VCaP (cell line): ENCODE data around the gene ATOH7.
"Not testable (repeated sequence)": the region's sequence is repeated elsewhere in the genome, so short reads cannot be mapped to it uniquely, and the experiment has no call there.

Experiments used
- H3K27ac ChIP-seq: fragments of 450-650 bp; 2 replicates; pipeline ENCODE4 v1.5.1; 2017
- TF ChIP-seq, protein P1 (sequence below): fragments of 450-650 bp; conservative IDR thresholded peaks from 2 replicates; pipeline ENCODE4 v1.5.1; 2017; ENCODE audit warnings: mild to moderate bottlenecking, moderate library complexity

ATOH7 gene

DNA sequence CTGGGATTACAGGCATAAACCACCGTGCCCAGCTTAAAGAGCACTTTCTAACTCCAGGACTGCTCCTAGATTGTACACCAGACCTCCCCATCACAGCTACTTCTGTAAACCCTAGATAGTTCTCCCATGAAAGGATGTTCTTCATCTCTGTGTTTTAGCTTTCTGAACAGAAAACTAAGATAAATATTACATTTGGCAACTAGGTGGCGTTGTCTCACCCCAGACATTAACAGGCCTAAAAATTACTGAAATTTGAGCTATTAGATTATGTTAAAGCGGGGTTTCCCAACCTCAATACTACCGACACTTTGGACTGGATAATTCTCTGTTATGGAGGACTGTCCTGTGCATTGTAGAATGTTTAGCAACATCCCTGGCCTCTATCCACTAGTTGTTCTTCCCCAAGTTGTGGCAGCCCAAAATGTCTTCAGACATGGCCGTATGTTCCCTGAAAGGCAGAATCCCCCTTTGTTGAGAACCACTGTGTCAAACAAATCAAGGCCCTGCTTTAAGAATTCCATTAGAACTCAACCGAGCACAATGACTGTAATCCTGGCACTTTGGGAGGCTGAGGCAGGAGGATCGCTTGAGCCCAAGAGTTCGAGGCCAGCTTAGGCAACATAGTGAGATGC is 19.1 kb downstream of the ATOH7 start:
- TF ChIP-seq, protein P1, sequence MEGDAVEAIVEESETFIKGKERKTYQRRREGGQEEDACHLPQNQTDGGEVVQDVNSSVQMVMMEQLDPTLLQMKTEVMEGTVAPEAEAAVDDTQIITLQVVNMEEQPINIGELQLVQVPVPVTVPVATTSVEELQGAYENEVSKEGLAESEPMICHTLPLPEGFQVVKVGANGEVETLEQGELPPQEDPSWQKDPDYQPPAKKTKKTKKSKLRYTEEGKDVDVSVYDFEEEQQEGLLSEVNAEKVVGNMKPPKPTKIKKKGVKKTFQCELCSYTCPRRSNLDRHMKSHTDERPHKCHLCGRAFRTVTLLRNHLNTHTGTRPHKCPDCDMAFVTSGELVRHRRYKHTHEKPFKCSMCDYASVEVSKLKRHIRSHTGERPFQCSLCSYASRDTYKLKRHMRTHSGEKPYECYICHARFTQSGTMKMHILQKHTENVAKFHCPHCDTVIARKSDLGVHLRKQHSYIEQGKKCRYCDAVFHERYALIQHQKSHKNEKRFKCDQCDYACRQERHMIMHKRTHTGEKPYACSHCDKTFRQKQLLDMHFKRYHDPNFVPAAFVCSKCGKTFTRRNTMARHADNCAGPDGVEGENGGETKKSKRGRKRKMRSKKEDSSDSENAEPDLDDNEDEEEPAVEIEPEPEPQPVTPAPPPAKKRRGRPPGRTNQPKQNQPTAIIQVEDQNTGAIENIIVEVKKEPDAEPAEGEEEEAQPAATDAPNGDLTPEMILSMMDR, result peak; percentile 79
- H3K27ac ChIP-seq, result no peak overlapping the region

DNA sequence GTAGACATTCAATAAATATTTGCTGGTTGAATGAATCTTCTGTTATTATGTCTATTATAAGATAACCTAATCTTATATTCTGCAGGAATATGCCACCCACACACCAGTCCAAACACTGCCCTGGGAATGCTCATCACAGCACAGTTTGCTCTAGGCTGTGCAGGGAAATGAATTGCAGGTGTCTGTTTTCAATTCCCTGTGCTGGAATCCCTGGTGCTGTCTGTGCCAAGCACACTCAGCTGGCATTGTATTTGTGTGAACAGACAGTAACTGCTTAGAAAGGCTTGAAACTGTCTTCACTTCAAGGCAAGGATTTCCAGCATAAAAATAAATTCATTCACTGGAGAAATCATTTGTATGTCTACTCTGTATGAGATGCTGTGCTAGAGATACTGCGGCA is 20.2 kb downstream of the ATOH7 start:
- H3K27ac ChIP-seq, result no peak overlapping the region
- TF ChIP-seq, protein P1, result no peak

DNA sequence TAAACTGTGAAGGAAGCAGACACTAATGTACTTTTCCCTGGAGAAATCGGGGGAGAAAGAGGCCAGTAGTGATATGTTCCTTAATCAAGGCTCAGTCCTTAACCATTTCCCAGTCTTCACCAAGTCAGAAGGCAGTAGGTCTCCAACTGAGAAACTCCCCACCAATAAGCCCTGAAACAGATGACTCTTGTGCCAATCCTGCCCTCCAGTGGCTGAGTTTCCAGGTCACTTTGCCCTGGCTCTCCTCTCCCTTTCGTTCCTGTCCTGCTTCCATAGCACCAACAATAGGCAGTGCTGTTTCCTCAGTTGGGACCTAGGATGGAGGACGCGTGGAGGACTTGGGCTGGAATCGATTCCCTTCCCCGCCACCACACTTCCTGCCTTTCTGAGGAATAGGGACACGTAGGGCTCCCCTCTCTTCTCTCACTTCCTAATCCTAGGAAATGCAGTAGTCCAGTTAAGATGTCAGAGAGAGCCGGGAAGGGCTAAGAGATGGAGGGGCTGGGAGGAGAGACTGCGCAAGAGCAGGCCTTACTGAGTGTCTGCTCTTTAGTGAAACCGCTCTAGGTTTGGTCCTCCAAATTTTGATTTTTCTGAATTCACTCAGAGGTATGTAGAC is 23.4 kb downstream of the ATOH7 start:
- TF ChIP-seq, protein P1, result peak; percentile 83
- H3K27ac ChIP-seq, result no peak overlapping the region

DNA sequence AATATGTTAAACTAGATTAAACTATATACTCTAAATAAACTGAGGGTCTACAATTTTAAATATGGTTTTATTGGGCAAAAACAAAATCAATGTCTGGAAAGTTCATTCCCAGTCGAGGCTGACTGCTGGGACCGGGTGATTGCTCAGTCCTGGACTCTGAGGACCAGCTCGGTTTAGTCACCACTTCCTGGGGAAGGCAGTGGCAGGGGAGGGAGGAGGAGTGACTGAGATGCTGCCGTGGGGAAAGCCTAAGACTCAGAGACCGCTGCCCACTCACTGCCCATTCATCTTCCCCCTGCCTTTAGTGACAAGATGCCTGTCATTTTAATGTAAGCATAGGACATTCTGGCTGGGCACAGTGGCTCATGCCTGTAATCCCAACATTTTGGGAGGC is 29.0 kb downstream of the ATOH7 start:
- H3K27ac ChIP-seq, result no peak overlapping the region
- TF ChIP-seq, protein P1, result no peak

DNA sequence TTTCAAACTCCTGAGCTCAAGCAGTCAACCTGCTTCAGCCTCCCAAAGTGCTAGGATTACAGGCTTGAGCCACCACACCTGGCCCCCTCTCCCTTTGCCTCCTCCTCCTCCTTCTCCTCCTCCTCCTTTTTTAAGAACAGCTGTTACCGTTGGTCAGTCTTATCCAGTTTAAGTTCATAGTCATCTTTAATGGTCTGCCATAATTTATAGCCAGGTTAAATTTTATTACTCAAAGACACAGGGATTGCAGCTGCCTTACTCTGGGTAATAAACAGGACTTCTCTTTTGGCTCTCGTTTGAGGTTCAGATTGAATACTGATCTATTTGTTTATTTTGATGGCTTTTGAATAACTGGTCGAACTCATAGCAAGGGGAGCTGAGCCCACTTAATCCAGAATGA is 35.2 kb downstream of the ATOH7 start:
- H3K27ac ChIP-seq, result no peak overlapping the region
- TF ChIP-seq, protein P1, result no peak

DNA sequence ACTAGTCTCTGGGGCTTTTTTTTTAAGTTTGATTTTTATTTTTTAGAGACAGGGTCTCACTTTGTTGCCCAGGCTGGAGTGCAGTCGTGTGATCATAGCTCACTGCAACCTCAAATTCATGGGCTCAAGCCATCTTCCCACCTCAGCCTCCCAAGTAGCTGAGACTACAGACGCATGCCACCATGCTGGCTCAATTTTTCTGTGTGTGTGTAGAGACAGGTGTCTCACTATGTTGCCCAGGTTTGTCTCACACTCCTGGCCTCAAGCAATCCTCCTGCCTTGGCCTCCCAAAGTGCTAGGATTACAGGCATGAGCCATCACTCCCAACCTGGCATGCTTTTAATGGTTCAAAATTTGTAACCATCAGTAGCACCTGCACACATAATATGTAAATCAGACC is 36.1 kb downstream of the ATOH7 start:
- not testable (repeated sequence) for H3K27ac ChIP-seq

DNA sequence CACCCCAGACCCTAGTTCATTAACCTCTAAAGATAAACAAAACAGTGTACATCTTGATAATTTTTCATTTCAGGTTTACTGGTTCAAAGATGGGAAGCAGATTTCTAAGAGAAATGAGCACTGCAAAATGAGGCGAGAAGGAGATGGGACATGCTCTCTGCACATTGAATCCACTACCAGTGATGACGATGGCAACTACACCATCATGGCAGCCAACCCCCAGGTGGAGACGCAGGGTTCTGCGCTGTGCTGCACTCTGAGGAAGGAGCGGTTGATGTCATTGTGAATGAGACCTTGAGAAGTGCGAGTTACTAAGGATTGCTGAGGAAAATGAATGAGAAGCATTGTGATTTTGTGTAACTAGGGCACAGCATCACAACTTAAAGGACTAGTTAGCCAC is 37.6 kb downstream of the ATOH7 start:
- H3K27ac ChIP-seq, result no peak overlapping the region
- TF ChIP-seq, protein P1, result no peak

DNA sequence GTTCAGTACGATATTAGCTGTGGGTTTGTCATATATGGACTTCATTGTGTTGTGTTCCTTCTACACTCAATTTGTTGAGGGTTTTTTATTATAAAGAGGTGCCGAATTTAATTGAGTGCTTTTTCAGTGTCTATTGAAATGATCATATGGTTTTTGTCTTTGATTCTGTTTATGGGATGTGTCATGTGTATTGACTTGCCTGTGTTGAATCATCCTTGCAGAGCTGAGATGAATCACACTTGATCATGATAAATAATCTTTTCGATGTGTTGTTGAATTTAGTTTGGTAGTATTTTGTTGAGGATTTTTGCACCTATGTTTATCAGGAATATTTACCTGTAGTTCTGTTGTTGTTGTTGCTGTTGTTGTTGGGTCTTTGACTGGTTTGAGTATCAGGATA is 39.8 kb downstream of the ATOH7 start:
- TF ChIP-seq, protein P1, result no peak
- no peak overlapping the region for H3K27ac ChIP-seq
